GM19328 (cell line): Measurements from ENCODE around the gene ABCA2.
"Not testable (repeated sequence)": the region's sequence is repeated elsewhere in the genome, so short reads cannot be mapped to it uniquely, and the experiment has no call there.

Experiments used
- ATAC-seq: cut with Tn5 transposase; IDR thresholded peaks from one replicate; pipeline ENCODE4 v1.9.1; 2021; ENCODE audit warnings: mild to moderate bottlenecking, moderate library complexity; ENCODE audit not compliant: unreplicated experiment

Gene ABCA2

DNA sequence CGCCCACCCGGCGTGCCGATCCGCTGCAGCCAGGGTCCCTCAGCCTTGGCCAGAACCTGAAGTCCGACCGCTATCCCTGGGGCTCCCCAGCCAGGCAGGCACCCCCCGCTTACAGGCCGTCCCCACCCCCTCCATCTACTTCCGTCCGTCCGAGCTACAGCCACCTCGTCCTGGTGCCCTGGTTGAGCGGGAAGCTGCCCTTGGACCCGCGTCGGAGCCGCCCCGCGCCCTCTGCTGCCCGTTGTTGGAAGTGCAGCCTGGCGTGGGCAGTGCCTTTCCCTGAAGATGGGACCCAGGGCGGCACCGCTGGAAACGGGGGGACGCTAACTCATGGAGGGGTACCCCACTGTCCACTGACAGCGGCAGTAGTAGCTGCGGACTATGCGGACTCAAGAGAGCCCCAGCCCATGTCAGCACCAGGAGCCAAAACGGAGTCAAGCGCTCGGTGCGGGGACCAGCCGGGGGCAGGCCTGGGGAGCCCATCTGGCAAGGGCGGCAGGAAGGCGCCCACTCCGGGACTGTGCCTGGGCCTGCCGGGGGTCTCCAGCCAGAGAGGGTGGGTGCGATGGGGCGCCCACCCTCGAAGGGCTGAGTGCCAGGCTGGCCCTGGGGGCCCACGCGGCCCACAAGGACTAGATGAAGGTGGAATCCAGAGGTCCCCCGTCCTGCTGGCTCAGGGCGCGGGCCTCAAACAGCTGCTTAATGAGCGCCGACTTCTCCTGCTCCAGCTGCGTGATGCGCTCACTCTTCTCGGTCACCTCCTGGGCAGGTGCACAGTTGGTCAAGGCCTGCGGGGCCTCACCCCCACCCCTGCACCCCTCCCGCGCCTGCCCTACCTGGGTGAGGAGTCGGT is 36.2 kb upstream of the ABCA2 start:
- no peak for ATAC-seq

DNA sequence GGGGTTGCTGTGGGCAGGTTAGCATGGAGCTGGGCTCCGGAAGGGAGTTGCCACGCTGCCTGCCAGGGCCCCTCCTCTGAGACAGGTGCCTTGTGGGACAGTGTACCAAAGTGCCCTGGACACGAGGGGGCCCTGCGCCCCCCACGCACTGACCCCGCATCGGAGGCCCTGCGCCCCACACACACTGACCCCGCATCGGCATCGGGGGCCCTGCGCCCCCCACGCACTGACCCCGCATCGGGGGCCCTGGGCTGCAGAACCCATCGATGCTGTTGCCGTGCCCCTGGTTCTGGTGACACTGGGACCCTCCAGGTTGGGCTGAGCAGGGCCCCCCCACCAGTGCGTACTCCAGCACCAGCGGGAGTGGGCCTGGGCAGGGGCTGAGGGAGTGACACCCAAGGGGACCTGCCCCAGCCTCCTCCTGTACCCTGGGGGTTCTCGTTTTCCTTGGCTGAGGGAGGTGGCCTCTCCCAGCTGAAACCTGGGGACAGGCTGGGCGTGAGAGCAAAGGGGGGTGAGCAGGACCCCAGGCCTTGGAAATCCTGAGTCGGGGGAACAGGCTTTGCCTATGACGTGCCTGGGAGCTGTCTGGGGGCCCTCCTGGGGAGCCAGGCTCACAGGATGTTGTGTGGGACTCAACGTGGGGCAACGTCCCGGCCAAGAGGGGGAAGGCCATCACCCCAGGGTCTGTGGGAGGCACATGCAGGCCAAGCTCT is 35.4 kb upstream of the ABCA2 start:
- no peak for ATAC-seq

DNA sequence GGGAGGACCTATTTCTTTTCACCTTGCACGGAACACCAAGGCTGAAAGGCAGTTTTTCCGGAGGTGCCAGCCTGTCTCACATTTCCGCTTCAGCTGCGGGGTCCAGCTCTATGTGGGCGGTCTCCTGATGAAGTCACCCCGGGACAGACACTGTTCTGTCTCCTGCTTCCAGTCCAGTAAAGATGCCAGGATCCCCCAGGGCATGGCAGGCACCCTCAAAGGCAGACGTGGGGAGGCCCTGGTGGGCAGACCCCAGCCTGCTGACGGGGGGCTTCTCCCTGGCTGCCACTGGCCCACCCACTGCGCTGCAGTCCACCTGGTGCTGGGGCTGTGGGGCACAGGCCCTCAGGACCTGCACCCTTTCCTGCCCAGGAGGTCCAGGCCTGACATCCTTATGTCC is 34.8 kb upstream of the ABCA2 start:
- ATAC-seq: not testable (repeated sequence)

DNA sequence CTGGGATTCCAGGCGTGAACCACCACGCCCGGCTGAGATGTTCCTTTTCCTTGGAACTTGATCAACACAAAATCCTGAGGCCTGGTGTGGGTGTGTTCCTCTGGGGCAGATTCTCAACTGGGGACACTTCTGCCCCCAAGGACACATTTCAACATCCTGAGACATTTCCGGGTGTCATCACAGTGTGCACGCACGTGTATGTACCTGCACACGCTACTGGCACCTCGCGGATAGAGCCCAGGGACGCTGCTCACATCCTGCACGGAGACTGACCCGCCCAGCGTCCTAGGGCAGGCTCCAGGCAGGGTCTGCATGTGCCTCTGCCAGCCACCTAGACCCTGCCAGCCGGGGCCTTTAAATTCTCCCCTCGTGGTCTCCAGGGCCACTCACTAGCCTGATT is 34.3 kb upstream of the ABCA2 start:
- ATAC-seq: no peak

DNA sequence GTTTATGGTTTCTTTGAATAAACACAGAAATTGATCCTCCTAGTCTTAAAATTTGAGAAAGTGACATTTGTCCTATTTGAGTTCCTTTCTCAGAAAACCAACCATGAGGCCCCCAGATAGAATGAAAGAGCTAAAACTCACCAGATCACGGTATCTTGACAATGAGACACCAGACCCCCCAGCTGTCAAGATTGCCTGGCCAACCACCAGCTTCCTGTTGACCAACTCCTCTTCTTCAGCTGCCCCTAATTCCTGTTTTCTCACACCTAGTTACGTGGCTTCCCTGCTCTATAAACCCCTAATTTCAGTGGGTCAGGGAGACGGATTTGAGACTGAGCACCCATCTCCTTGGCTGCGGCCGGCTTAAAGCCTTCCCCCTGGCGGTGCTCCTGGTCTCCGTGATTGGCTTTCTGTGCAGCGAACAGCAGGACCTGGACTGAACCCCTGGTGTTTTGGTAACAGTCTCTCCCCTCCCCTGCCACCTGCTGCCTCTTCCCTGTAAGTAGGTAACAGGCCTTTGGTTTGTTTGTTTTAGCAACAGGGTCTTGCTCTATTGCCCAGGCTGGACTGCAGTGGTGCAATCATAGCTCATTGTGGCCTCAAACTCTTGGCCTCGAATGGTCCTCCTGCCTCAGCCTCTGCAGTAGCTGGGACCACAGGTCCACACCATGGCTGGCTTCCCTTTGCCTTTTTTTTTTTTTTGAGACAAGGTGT is 30.6 kb upstream of the ABCA2 start:
- ATAC-seq: no peak

DNA sequence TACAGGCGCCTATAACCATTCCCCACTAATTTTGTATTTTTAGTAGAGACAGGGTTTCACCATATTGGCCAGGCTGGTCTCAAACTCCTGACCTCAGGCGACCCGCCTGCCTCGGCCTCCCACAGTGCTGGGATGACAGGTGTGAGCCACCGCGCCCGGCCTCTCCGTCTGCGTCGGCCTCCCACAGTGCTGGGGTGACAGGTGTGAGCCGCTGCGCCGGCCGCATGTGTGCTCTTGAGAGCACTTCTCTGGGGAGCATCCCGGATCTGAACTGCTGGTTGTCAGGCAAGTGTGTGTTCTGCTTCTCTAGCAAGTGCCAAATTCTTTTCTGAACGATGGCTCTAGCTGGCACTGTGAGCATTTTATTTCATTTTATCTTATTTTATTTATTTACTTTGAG is 29.5 kb upstream of the ABCA2 start:
- no peak for ATAC-seq

DNA sequence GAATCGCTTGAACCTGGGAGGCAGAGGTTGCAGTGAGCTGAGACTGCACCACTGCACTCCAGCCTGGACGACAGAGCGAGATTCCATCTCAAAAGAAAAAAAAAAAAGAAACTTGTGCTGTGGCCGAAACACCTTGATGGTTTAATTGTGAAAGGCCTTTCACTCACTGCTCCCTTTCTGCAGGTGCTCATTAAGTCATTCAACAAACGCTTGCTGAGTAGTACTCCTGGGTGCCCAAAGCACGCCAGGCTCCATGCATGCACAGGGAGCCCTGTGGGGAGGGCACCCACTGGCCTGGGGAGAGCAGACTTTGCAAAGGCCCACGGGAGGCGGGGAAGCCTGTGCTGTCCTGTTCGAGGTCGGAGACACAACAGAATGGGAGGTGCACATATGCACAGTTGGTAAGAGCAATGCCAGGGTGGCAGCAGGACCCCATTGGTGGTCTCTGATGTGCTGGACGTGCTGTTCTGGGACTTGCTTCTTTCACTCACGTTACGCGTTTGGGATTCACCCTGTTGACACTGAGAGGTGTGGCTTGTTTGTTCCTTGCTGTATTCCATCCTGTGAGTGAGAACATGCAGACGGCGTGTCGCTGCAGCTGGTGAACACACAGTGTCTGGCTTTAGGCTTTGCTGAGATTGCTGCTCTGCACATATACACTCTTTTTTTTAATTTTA is 28.8 kb upstream of the ABCA2 start:
- no peak for ATAC-seq

DNA sequence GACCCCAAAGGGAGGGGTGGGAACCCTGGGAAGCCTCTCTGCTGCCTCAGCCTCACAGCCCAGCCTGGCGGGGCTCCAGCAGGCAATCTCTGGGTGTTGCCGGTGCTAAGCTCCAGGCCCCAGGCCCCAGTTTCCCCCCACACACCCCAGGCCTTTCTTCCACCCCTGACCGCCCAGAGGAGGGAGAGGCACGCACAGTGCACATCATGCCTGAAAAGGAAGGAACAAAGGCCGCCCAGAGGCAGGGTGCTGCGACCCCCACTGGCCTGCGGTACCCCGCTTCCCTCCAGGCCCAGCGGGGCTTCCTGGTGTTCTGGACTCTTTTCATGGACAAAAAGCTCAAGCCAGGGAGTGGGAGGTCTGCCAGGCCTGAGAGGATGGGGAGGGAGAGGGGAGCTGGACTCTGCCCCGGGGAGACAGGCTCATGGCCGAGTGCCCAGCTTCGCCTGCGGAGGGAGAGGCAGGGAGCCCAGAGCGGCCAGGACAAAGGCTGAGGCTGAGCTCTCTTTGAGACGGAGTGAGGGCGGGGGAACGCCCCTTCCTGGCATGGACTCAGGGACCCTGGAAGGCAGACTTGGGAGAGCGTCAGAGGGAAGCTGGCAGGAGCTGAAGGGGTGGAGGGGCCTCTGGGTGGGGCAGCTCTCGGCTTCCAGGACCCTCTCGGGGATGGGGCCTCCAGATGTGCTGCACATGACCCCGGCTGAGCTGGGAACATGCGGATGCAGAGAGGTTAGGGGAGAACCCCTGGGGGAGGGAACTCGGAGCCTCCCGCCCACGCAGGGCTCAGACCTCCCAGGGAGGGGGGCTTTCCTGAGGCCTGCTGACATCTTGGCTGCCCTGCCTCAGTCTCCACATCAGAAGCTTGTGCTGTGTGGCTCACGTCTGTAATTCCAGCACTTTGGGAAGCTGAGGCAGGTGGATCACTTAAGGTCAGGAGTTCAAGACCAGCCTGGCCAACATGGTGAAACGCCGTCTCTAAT is 27.6 kb upstream of the ABCA2 start:
- ATAC-seq: no peak

DNA sequence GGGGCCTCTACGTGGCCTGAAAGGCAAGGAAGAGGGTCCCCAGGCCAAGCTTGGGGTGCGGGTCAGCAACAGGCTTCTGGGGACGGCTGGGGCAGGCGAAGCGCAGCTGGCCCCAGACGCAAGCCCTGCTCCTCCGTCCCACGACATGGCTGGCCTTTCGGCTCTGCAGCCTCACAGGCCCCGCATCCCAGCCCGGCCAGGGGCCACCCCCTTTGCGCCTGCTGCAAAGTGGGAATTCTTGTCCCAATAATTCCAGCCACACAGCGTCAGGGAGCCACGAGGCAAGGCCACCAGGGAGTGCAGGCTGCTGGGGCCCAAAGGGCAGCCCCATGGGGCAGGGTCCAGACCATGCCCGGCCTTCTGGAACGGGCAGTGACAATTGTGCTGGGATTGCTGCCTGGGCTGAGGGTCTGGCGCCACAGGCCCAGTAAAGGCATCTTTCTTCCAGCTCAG is 26.9 kb upstream of the ABCA2 start:
- no peak for ATAC-seq

DNA sequence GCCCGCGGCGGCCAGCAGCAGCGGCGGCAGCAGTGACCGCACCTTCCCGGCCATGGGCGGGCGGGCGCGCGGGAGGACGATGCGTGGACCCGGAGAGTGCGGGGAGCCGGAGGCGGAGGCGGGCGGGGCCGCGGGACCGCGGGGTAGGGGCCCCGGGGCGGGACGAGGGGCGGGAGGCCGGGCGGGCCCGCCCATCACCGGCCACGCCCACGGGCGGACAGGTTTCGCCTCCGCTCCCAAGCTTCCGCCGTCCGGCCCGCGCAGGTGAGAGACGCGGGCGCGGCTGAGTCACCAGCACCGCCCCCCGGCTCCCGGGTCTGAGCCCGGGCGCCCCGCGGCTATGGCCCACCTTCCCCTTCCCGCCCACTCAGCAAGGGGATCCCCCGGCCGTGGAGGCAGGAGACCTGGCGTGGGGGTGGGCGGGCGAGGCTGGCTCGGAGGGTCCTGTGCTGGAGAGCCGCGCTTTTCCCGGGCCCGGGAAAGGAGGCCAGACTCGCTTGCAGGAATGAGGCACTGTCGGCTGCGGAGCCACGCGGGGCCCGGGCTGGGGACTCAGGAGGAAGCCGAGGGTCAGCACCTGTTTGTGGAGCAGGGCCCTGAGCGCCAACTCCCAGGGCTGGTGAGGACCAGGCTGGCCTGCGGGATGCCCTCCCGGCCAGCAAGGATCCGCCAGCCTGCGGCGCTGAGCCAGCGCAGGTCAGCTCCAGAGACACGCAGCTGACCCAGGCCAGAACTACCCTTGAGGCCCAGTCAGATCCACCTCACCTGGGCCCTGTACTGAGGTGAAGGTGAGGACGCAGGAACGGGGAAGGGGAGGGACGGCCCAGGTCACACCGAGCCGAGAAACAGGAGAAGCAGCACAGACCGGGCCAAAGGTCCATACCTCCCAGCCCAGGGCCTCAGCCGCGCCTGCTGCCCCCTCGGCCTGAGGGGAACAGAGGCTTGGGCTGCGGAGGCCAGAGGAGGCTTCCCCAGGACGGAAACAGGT is 26.2 kb upstream of the ABCA2 start, which contains the start of gene ENTPD2:
Gene ENTPD2, minus strand, starts transcription at position 118 of the 988 bp plus-strand sequence. Its CDS starts 64 bp downstream, at position 54.
- no peak for ATAC-seq

DNA sequence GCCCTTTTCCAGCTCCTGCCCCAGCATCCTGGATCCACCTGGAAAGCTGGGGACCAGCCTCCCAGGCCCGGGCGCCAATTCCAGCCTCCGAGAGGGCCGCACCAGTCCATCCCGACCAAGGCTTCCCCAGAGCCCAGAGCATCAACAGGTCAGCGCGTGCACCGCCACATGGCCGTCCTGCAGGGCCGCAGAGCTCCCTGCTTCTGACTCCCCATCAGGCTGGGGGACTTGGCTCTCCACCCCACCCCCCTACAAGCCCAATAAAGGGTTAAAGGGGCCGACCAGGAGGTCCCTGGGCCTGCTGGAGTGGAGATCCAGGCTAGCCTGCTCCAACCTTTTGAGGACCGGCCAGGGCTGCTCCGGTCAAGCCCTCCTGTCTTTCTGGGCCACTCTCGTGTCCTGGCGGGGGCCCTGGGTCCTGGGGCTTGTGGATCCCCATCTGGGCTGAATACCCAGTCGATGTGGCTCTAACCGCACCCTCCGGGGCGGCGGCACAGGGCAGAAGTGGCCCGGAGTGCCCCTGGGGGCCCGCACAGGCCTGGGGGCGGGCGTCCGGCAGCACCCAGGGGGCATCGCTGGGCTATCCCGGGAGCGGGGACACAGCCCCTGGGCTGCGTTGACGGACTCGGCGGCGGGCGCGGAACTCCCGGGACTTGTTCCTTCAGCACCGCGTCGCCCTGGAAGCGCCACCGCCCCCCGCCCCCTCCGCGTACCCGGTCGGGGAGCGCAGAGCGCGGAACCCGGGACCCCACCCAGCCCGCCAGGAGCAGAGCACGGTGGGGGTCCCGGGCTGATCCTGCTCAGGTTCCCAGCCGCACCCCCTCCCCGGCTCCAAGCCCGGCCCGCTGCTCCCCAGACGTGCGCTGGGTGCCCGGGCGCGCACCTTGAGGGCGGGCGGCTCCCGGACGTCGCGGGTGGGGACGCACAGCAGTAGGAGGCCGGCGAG is 25.2 kb upstream of the ABCA2 start:
- ATAC-seq: no peak

DNA sequence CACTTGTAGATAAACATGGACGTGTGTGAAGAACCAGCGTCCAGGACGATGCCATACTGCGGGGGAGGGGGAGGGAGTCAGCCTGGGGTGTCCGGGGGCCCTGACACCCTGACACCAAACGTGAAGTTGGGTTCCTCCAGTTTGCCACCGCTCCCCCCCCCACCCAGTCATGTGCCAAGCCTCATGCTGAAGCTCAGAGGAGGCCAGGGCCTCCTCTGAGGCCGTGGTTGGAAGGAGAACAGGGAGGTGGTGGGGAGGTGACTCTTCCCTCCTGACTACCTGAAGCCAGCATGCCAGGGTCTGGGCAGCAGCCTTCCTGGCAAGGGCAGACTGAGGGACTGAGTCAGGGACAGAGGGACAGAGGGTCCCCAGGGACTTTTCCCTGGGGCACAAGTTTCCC is 24.3 kb upstream of the ABCA2 start:
- no peak for ATAC-seq

DNA sequence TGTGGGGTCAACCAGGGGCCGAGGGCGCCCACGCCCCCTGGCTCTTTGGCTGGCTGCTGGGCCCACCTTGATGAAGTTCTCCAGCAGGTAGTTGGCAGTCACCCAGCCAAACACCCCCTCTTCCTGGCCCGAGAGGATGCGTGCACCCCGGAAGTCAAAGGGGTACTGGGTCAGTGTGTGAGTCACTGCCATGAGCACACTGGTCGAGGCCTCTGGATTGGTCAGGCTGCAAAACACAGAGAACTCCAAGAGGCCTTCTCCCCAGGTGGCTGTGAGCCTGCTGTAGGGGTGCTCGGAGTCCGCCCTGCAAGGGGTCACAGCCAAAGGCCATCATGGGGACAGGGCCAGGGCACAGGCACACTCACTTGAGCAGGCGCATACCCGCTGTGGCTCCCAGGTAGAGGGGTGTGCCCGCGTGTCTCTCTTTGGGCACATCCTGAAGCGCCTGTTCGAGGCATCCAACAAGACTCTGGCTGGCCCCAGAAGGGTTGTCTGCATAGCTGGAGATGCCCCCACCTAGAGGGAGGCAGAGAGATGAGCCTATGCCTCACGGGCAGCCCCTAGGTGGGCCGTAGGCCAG is 23.2 kb upstream of the ABCA2 start:
- ATAC-seq: no peak

DNA sequence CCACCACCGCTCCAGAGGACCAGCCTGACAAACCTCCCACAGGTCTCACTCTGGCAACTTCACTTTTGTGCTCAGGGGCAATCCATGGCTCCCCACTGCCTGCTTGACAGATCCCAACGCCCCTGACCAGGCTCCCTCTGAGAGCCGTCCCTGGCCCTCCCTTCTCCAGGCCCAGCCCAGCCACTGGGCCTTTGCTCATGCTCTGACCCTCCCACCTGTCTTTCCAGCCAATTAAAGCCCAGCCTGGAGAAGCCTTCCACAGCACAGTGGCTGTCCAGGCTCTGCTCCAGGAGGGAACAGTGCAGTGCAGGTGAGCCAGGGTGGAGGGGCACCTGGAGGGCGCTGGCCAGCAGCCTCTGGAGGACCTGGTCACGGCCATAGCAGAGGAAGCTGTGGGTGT is 22.5 kb upstream of the ABCA2 start:
- no peak for ATAC-seq

DNA sequence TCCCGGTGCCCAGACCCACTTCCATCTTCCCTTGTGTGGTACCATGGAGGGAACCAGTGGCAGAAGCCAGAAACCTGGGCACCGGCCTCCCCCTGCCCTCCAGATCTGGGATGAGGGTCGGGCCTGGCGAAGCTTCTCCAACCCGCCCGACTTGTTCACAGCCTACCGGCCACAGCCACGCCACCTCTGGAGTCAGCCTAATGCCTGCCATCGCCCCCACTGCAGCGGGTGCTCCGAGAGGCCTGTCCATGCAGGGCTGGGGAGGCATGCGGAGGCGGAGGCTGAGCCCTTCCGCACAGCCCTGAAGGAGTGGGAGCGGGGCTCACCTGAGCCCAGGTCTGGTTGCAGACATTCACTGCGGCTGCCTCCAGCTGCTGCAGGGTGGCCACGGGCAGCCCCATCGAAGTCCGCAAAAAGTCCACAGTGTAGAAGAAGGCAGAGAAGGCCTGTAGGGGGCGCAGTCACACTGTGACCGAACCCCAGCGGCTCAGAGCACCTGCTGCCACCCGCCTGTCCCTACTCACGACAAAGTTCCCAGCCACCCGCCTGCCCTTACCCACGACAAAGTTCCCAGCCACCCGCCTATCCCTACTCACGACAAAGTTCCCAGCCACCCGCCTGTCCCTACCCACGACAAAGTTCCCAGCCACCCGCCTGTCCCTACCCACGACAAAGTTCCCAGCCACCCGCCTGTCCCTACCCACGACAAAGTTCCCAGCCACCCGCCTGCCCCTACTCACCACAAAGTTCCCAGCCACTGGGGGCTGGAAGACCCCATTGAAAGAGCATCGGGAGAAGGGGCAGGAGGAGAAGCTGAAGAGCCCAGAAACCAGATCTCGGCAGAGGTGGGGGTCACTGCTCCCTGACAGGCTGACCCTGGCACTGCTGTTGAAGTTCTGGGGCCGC is 21.8 kb upstream of the ABCA2 start:
- ATAC-seq: no peak
